Measurements from ENCODE around the gene PRPSAP1. TPM values are rescaled to one million over a fixed set of nuclear protein-coding genes. Genes with fewer than 3 reads are reported as not detected.

PRPSAP1 gene
- total and polyA plus RNA-seq, 4 experiments from 2014 or later: 55.2 to 99.1 (median 64.6) TPM

DNA sequence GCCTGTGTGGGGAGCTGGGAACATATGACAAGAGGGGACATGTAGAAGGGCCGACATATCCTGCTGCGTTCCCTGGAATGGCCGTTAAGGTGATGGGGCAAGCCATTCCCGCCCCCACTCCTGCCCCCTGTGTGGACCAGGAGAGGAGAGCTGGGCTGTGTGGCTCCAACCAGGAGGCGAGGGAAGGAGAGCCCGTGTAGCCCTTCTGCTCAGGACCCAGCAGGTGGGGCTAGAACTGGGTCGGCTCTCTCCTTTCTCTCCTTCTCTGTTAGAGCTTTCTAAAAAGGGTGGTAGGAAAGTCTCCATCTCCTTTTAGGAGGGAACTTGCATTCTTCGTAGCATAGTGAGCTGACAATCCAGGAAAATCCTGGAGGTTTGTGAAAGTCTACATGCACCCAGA lies 43.5 kb upstream of the PRPSAP1 start:
- Histone ChIP-seq H3K4me3 (ENCODE audit: low read length in 2 of 2) (no peak overlapping the region), H3K9me3 (ENCODE audit: control insufficient read depth in 1 of 2, low read length in 2 of 2) (no peaks in the 10 kb centered on the region), H3K27ac (ENCODE audit: low read depth, low read length) (no peak overlapping the region), H3K4me1 (ENCODE audit: insufficient read depth, low read length) (no peaks in the 10 kb centered on the region), H3K27me3 (ENCODE audit: insufficient read depth, low read length) (no peaks in the 10 kb centered on the region), H3K36me3 (ENCODE audit: insufficient read depth, low read length) (peaks cover 67% of the 10 kb centered on the region)
- CTCF ChIA-PET (ENCODE audit: partially characterized antibody): interaction anchor here (0.7 to 8.4 kb wide), 29 partner anchors 9 to 383 kb away, joined by 3 to 225 read pairs (median 8); partner anchors contain the start of genes PRPSAP1, QRICH2, RHBDF2 and SPHK1
- no peak for DNase-seq
- no peaks in the 10 kb centered on the region for H3K9me3 Mint-ChIP-seq
- POLR2A ChIA-PET (ENCODE audit: partially characterized antibody): interaction anchor here (1.5 to 3.6 kb wide), 2 partner anchors 12 to 44 kb away, joined by 6 to 18 read pairs; partner anchors contain the start of genes PRPSAP1 and SPHK1
- intact Hi-C loops (cut with micrococcal nuclease): no loop called here
- no peaks in the 10 kb centered on the region for H3K27me3 Mint-ChIP-seq
- H3K27ac Mint-ChIP-seq: no peak overlapping the region
- H3K36me3 Mint-ChIP-seq: peaks cover 38 to 56% of the 10 kb centered on the region in 2 donors
- H3K4me1 Mint-ChIP-seq: peaks cover 0 to 4% (median 2%) of the 10 kb centered on the region in 4 donors
- H3K4me3 Mint-ChIP-seq: no peak overlapping the region

GRCh38 chr17:76395980-76396379 lies 42.3 kb upstream of the PRPSAP1 start:
- DNase-seq: no peak
- Histone ChIP-seq H3K4me3 (ENCODE audit: low read length in 2 of 2) (no peak overlapping the region), H3K36me3 (ENCODE audit: insufficient read depth, low read length) (peaks cover 62% of the 10 kb centered on the region), H3K27ac (ENCODE audit: low read depth, low read length) (no peak overlapping the region), H3K9me3 (ENCODE audit: control insufficient read depth in 1 of 2, low read length in 2 of 2) (no peaks in the 10 kb centered on the region), H3K27me3 (ENCODE audit: insufficient read depth, low read length) (no peaks in the 10 kb centered on the region), H3K4me1 (ENCODE audit: insufficient read depth, low read length) (no peaks in the 10 kb centered on the region)
- Mint-ChIP-seq H3K9me3 (no peaks in the 10 kb centered on the region), H3K36me3 (peaks cover 29 to 52% of the 10 kb centered on the region in 2 donors), H3K27me3 (no peaks in the 10 kb centered on the region), H3K4me1 (peaks cover 0 to 4% (median 2%) of the 10 kb centered on the region in 4 donors), H3K27ac (no peak overlapping the region), H3K4me3 (no peak overlapping the region)
- intact Hi-C loops (cut with micrococcal nuclease): no loop called here
- ChIA-PET CTCF (ENCODE audit: partially characterized antibody) (interaction anchor here (3.8 to 8.4 kb wide), 4 partner anchors 9 to 382 kb away, joined by 20 to 225 read pairs (median 85); partner anchors contain the start of genes QRICH2 and SPHK1), POLR2A (ENCODE audit: partially characterized antibody) (interaction anchor here (3.6 kb wide), 1 partner anchor 11 kb away, joined by 18 read pairs; the partner anchor contains the start of gene SPHK1)

GRCh38 chr17:76394166-76394565 lies 40.5 kb upstream of the PRPSAP1 start:
- no peak overlapping the region for H3K27ac Mint-ChIP-seq
- H3K36me3 Mint-ChIP-seq: peaks cover 16 to 37% of the 10 kb centered on the region in 2 donors

GRCh38 chr17:76391200-76391715 lies 37.5 kb upstream of the PRPSAP1 start:
- Histone ChIP-seq H3K4me3 (ENCODE audit: low read length in 2 of 2) (no peak overlapping the region), H3K9me3 (ENCODE audit: control insufficient read depth in 1 of 2, low read length in 2 of 2) (no peaks in the 10 kb centered on the region), H3K27ac (ENCODE audit: low read depth, low read length) (no peak overlapping the region), H3K27me3 (ENCODE audit: insufficient read depth, low read length) (no peaks in the 10 kb centered on the region), H3K36me3 (ENCODE audit: insufficient read depth, low read length) (peaks cover 16% of the 10 kb centered on the region), H3K4me1 (ENCODE audit: insufficient read depth, low read length) (no peaks in the 10 kb centered on the region)
- Mint-ChIP-seq H3K9me3 (no peaks in the 10 kb centered on the region), H3K27me3 (no peaks in the 10 kb centered on the region), H3K36me3 (peaks cover 7 to 22% of the 10 kb centered on the region in 2 donors), H3K4me1 (peaks cover 0 to under 1% (median 0%) of the 10 kb centered on the region in 4 donors), H3K27ac (no peak overlapping the region), H3K4me3 (no peak overlapping the region)
- CTCF ChIA-PET (ENCODE audit: partially characterized antibody): interaction anchor here (1.7 kb wide), 1 partner anchor 17 kb away, joined by 6 read pairs; no protein-coding TSS in a partner anchor
- intact Hi-C loops (cut with micrococcal nuclease): no loop called here
- no peak for DNase-seq
- POLR2A ChIA-PET (ENCODE audit: partially characterized antibody): no interaction called here

More at GRCh38 chr17:76394166-76394565, 40.5 kb upstream of the PRPSAP1 start:
- intact Hi-C loops (cut with micrococcal nuclease): no loop called here
- no peaks in the 10 kb centered on the region for H3K4me1 ChIP-seq (ENCODE audit: insufficient read depth, low read length)
- peaks cover 44% of the 10 kb centered on the region for H3K36me3 ChIP-seq (ENCODE audit: insufficient read depth, low read length)
- Mint-ChIP-seq H3K4me1 (peaks cover 0 to 4% (median 2%) of the 10 kb centered on the region in 4 donors), H3K27me3 (no peaks in the 10 kb centered on the region), H3K4me3 (no peak overlapping the region), H3K9me3 (no peaks in the 10 kb centered on the region)
- no peaks in the 10 kb centered on the region for H3K27me3 ChIP-seq (ENCODE audit: insufficient read depth, low read length)
- no peak for DNase-seq
- ChIA-PET POLR2A (ENCODE audit: partially characterized antibody) (interaction anchor here (1.0 kb wide), 1 partner anchor 9 kb away, joined by 3 read pairs; no protein-coding TSS in a partner anchor), CTCF (ENCODE audit: partially characterized antibody) (interaction anchor here (1.7 to 8.4 kb wide), 2 partner anchors 19 to 91 kb away, joined by 6 to 97 read pairs; no protein-coding TSS in a partner anchor)
- no peaks in the 10 kb centered on the region for H3K9me3 ChIP-seq (ENCODE audit: control insufficient read depth in 1 of 2, low read length in 2 of 2)
- no peak overlapping the region for H3K27ac ChIP-seq (ENCODE audit: low read depth, low read length)
- no peak overlapping the region for H3K4me3 ChIP-seq (ENCODE audit: low read length in 2 of 2)

GRCh38 chr17:76390003-76390421 lies 36.3 kb upstream of the PRPSAP1 start:
- Histone ChIP-seq H3K36me3 (ENCODE audit: insufficient read depth, low read length) (peaks cover 6% of the 10 kb centered on the region), H3K27me3 (ENCODE audit: insufficient read depth, low read length) (no peaks in the 10 kb centered on the region), H3K9me3 (ENCODE audit: control insufficient read depth in 1 of 2, low read length in 2 of 2) (no peaks in the 10 kb centered on the region), H3K27ac (ENCODE audit: low read depth, low read length) (no peak overlapping the region), H3K4me3 (ENCODE audit: low read length in 2 of 2) (no peak overlapping the region), H3K4me1 (ENCODE audit: insufficient read depth, low read length) (peaks cover 12% of the 10 kb centered on the region)
- CTCF ChIA-PET (ENCODE audit: partially characterized antibody): interaction anchor here (0.9 to 7.8 kb wide), 7 partner anchors 8 to 95 kb away, joined by 3 to 73 read pairs (median 4); no protein-coding TSS in a partner anchor
- no peaks in the 10 kb centered on the region for H3K9me3 Mint-ChIP-seq
- DNase-seq: no peak
- POLR2A ChIA-PET (ENCODE audit: partially characterized antibody): interaction anchor here (1.0 kb wide), 1 partner anchor 38 kb away, joined by 3 read pairs; no protein-coding TSS in a partner anchor
- H3K27me3 Mint-ChIP-seq: no peaks in the 10 kb centered on the region
- H3K36me3 Mint-ChIP-seq: peaks cover 7 to 17% of the 10 kb centered on the region in 2 donors
- no peak overlapping the region for H3K4me3 Mint-ChIP-seq
- intact Hi-C loops (cut with micrococcal nuclease): no loop called here
- peaks cover 0 to 4% (median 0%) of the 10 kb centered on the region in 4 donors for H3K4me1 Mint-ChIP-seq
- peak overlapping the region in 1 of 7 donors; percentile 13 for H3K27ac Mint-ChIP-seq

DNA sequence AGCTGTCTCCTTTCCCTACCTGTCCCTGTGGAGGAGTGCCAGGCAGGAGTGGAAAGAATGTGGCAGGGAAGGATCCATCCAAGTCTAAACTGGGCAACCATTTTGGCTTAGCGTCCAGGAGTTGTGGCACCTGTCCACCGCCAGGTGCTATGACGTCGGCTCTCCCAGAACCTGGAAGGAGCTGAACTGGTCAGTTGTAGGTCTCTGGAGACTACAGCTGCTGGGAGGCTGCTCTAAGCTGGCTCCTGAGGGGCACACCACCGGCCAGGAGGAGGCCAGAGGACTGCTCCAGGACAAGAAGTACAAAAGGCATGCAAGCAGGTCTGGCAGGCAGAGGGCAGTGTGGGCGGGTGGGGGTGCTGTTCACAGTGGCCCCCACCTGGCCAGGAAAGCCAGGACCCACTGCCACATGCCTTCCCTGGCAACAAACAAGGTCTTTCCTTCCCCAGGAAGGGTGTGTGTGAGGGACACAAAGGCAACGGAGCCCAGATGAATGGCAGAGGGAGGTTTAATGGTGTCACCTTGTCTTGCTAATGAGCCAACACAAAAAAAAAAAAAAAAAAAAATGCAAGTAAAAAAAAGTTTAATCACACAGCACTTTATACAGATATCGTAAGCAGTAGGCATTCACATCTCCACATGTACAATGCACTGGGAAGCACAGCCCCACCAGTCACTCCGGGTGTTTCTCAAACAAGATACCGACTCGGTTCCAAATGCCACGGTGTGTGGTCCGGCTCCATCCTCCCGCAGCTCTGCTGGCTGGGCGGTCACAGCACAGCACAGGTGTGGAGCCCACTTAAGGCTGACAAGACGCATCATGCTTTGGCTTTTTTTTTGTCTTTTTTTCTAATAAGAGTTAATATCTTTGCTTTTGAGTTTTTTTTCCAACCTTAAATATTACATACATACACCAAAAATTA lies 35.5 kb upstream of the PRPSAP1 start:
- H3K9me3 Mint-ChIP-seq: no peaks in the 10 kb centered on the region
- peaks cover 0 to 4% (median 0%) of the 10 kb centered on the region in 4 donors for H3K4me1 Mint-ChIP-seq
- Histone ChIP-seq H3K27me3 (ENCODE audit: insufficient read depth, low read length) (no peaks in the 10 kb centered on the region), H3K27ac (ENCODE audit: low read depth, low read length) (no peak overlapping the region), H3K36me3 (ENCODE audit: insufficient read depth, low read length) (peaks cover 4% of the 10 kb centered on the region), H3K4me1 (ENCODE audit: insufficient read depth, low read length) (peaks cover 16% of the 10 kb centered on the region), H3K4me3 (ENCODE audit: low read length in 2 of 2) (no peak overlapping the region), H3K9me3 (ENCODE audit: control insufficient read depth in 1 of 2, low read length in 2 of 2) (no peaks in the 10 kb centered on the region)
- H3K4me3 Mint-ChIP-seq: no peak overlapping the region
- H3K36me3 Mint-ChIP-seq: peaks cover 5 to 16% of the 10 kb centered on the region in 2 donors
- no peaks in the 10 kb centered on the region for H3K27me3 Mint-ChIP-seq
- POLR2A ChIA-PET (ENCODE audit: partially characterized antibody): interaction anchor here (1.0 kb wide), 1 partner anchor 37 kb away, joined by 3 read pairs; no protein-coding TSS in a partner anchor
- no peak for DNase-seq
- H3K27ac Mint-ChIP-seq: peak overlapping the region in 1 of 7 donors; percentile 13
- intact Hi-C loops (cut with micrococcal nuclease): no loop called here
- CTCF ChIA-PET (ENCODE audit: partially characterized antibody): interaction anchor here (0.7 to 7.8 kb wide), 9 partner anchors 8 to 126 kb away, joined by 3 to 73 read pairs (median 4); no protein-coding TSS in a partner anchor
